GM19467 (cell line): Measurements from ENCODE around the gene BCL11A.

Experiments used
- ATAC-seq: cut with Tn5 transposase; IDR thresholded peaks from one replicate; pipeline ENCODE4 v1.9.1; 2021; ENCODE audit warnings: mild to moderate bottlenecking, moderate library complexity; ENCODE audit not compliant: unreplicated experiment

BCL11A gene

GRCh38 chr2:60412620-60413019, 140.8 kb downstream of the BCL11A start:
- no peak for ATAC-seq

- no peak for ATAC-seq
These were observed 141.4 kb downstream of the BCL11A start for GRCh38 chr2:60412027-60412426.

- ATAC-seq, result no peak
These were observed 142.2 kb downstream of the BCL11A start for GRCh38 chr2:60411295-60411694.

GRCh38 chr2:60410456-60411146, 142.9 kb downstream of the BCL11A start:
- ATAC-seq, result no peak

GRCh38 chr2:60409531-60409871, 144.0 kb downstream of the BCL11A start:
- no peak for ATAC-seq

- ATAC-seq, result no peak
These were observed 144.5 kb downstream of the BCL11A start for GRCh38 chr2:60408811-60409530.

GRCh38 chr2:60408207-60408606, 145.2 kb downstream of the BCL11A start:
- ATAC-seq, result no peak

- ATAC-seq, result no peak
These were observed 146.1 kb downstream of the BCL11A start for GRCh38 chr2:60407398-60407797.

GRCh38 chr2:60406192-60406591, 147.3 kb downstream of the BCL11A start:
- no peak for ATAC-seq

- ATAC-seq, result no peak
These were observed 148.1 kb downstream of the BCL11A start for GRCh38 chr2:60405271-60405919.
